Endothelial cell of umbilical vein (primary cell): ENCODE data around the gene TIMM17B. TPM values are rescaled to one million over a fixed set of nuclear protein-coding genes. Genes with fewer than 3 reads are reported as not detected.

Experiments used
- BruUV-seq: library from RNA; stranded (reverse); fragments of 400-500 nt; replicated peaks from 2 replicates; lab custom pipeline; 2021; lab: Mats Ljungman, UMichigan
- CTCF ChIA-PET: fragments of 300-600, 350-600 bp; sonication (Branson Sonifier 250); formaldehyde crosslinking; loops from one replicate; lab custom pipeline; 2021; ENCODE audit warnings: antibody characterized with exemption, inconsistent platforms; lab: Charles Lee
- POLR2A ChIA-PET: fragments of 300-600, 350-600 bp; sonication (Branson Sonifier 250); formaldehyde crosslinking; loops from one replicate; lab custom pipeline; 2021; ENCODE audit warnings: antibody characterized with exemption, inconsistent platforms; lab: Charles Lee
- DNase-seq: peaks from one replicate; pipeline ENCODE4 v3.0.0-alpha.2; 2011; ENCODE audit warnings: low read depth, low spot score
- FAIRE-seq: peaks from 2 replicates; lab custom pipeline; 2011; peaks lifted over from hg19 to GRCh38; lab: Jason Lieb, UNC
- H2AFZ ChIP-seq: 2 replicates; pipeline ENCODE4 v1.6.0; 2012; ENCODE audit warnings: low read depth, low read length, control low read depth, inconsistent platforms
- H3K27ac ChIP-seq: 2 replicates; pipeline ENCODE4 v1.5.1; 2011; ENCODE audit warnings: low read depth, mild to moderate bottlenecking, control low read depth, low read length, moderate library complexity; ENCODE audit not compliant: insufficient read depth
- H3K27me3 ChIP-seq, 2 experiments: 2 replicates each; pipeline versions ENCODE4 v1.6.0 to v1.6.1; 2011; ENCODE audit warnings: low read length in 2 of 2, mixed read lengths in 1 of 2; ENCODE audit not compliant: control insufficient read depth in 2 of 2, insufficient read depth in 2 of 2
- H3K36me3 ChIP-seq, 2 experiments: 2 replicates in 1 of 2; 3 replicates in 1 of 2; pipeline ENCODE4 v1.5.1; 2011; ENCODE audit warnings: low read length in 2 of 2, mild to moderate bottlenecking in 1 of 2, moderate library complexity in 1 of 2; ENCODE audit not compliant: control insufficient read depth in 2 of 2, insufficient read depth in 2 of 2; ENCODE audit errors: extremely low read depth in 1 of 2
- H3K4me1 ChIP-seq: 3 replicates; pipeline ENCODE4 v1.5.1; 2011; ENCODE audit warnings: mild to moderate bottlenecking, low read length; ENCODE audit not compliant: control insufficient read depth, insufficient read depth; ENCODE audit errors: extremely low read depth
- H3K4me2 ChIP-seq: 2 replicates; pipeline ENCODE4 v1.6.1; 2011; ENCODE audit warnings: low read length, control low read depth, mixed read lengths; ENCODE audit not compliant: insufficient read depth
- H3K4me3 ChIP-seq, 3 experiments: fragments of 200-600 bp in 1 of 3; sonication (generic), shearing (Covaris generic) in 1 of 3; replicated peaks in 1 of 3; 2 replicates each; pipeline ENCODE4 v1.5.1; 2011 to 2016; ENCODE audit warnings: control low read depth in 3 of 3, low read length in 3 of 3, mild to moderate bottlenecking in 2 of 3, inconsistent platforms in 1 of 3, low read depth in 1 of 3, moderate library complexity in 1 of 3; ENCODE audit not compliant: insufficient read depth in 1 of 3
- H3K79me2 ChIP-seq: 2 replicates; pipeline ENCODE4 v1.6.0; 2012; ENCODE audit warnings: low read length, inconsistent platforms; ENCODE audit not compliant: control insufficient read depth, insufficient read depth
- H3K9ac ChIP-seq: replicated peaks from 2 replicates; pipeline ENCODE3; 2011; ENCODE audit warnings: low read length, control low read depth; ENCODE audit not compliant: insufficient read depth; ENCODE audit errors: extremely low read depth
- H3K9me1 ChIP-seq: replicated peaks from 3 replicates; pipeline ENCODE4 v1.6.0; 2011; ENCODE audit warnings: mild to moderate bottlenecking, low read length; ENCODE audit not compliant: control insufficient read depth, insufficient read depth; ENCODE audit errors: extremely low read depth
- H3K9me3 ChIP-seq: replicated peaks from 2 replicates; pipeline ENCODE4 v1.5.1; 2012; ENCODE audit warnings: low read length, inconsistent platforms; ENCODE audit not compliant: control insufficient read depth, insufficient read depth
- H4K20me1 ChIP-seq: replicated peaks from 2 replicates; pipeline ENCODE3; 2011; ENCODE audit warnings: mild to moderate bottlenecking, low read length; ENCODE audit not compliant: control insufficient read depth, insufficient read depth; ENCODE audit errors: extremely low read depth
- EZH2 ChIP-seq: IDR thresholded peaks from 2 replicates; pipeline ENCODE4 v1.6.1; 2012; ENCODE audit warnings: borderline replicate concordance, low read depth, mild to moderate bottlenecking, moderate library complexity, low read length, inconsistent platforms; ENCODE audit not compliant: severe bottlenecking
- FOS ChIP-seq: IDR thresholded peaks from 2 replicates; pipeline ENCODE4 v1.6.1; 2011; ENCODE audit warnings: mild to moderate bottlenecking, low read length, moderate library complexity, borderline replicate concordance; ENCODE audit not compliant: insufficient read depth
- GATA2 ChIP-seq: IDR thresholded peaks from 2 replicates; pipeline ENCODE4 v1.7.0; 2011; ENCODE audit warnings: low read depth, mild to moderate bottlenecking, moderate library complexity, mixed read lengths, low read length; ENCODE audit not compliant: insufficient read length, insufficient read depth
- JUN ChIP-seq: IDR thresholded peaks from 2 replicates; pipeline ENCODE4 v1.6.1; 2011; ENCODE audit warnings: borderline replicate concordance, low read depth; ENCODE audit not compliant: insufficient read length, insufficient read depth
- MYC ChIP-seq: IDR thresholded peaks from one replicate; pipeline ENCODE4 v1.6.1; 2011; ENCODE audit warnings: mild to moderate bottlenecking, low read depth, low read length
- POLR2A ChIP-seq: IDR thresholded peaks from 2 replicates; pipeline ENCODE4 v1.6.1; 2012; ENCODE audit warnings: low read depth, mild to moderate bottlenecking, control low read depth, low read length
- POLR2AphosphoS5 ChIP-seq: IDR thresholded peaks from 2 replicates; pipeline ENCODE4 v1.6.1; 2012; ENCODE audit warnings: low read depth, mild to moderate bottlenecking, control low read depth, low read length, moderate library complexity; ENCODE audit not compliant: insufficient read depth
- dilution Hi-C: fragments of 300-500 bp; cut with MboI; formaldehyde crosslinking; loops from one replicate; pipeline ENCODE4 v1.15.0; 2019; ENCODE audit warnings: low sequenced_read_pairs; ENCODE audit not compliant: extremely low pct_ligation_motif_present
- intact Hi-C: fragments of 100-400 bp; cut with micrococcal nuclease; formaldehyde crosslinking; loops from one replicate; pipeline ENCODE4 v1.10.0; 2022
- polyA plus RNA-seq, 4 experiments: library from polyadenylated mRNA; depleted of rRNA in 3 of 4; stranded (reverse) in 3 of 4; unstranded in 1 of 4; fragments of >200 nt; gene quantifications; 2 replicates each; pipeline versions ENCODE4 v1.2.1 to v1.2.3, GENCODE V29; 2011 to 2012; ENCODE audit warnings: missing spikeins in 1 of 4
- total RNA-seq: library from RNA; stranded (reverse); gene quantifications from 2 replicates; pipeline ENCODE4 v1.2.3, GENCODE V29; 2021
- TF ChIP-seq, protein P1 (sequence below), 2 donors: IDR thresholded peaks; 1 replicate in 1 of 2; 2 replicates in 1 of 2; pipeline ENCODE4 v1.5.1; 2011; ENCODE audit warnings: low read length in 2 of 2, mild to moderate bottlenecking in 2 of 2, moderate library complexity in 2 of 2, control low read depth in 1 of 2, inconsistent platforms in 1 of 2, low read depth in 1 of 2; ENCODE audit not compliant: insufficient read depth in 1 of 2; ENCODE audit errors: extremely low read depth in 1 of 2
- TF ChIP-seq, protein P2 (sequence below): IDR thresholded peaks from 2 replicates; pipeline ENCODE4 v1.6.1; 2011; ENCODE audit not compliant: insufficient read depth, insufficient read length

TIMM17B gene
- total and polyA plus RNA-seq, 2 donors (not counting 3 experiments of a cell fraction or from before 2014, with no cell fraction given): 36.0 to 73.1 TPM

DNA sequence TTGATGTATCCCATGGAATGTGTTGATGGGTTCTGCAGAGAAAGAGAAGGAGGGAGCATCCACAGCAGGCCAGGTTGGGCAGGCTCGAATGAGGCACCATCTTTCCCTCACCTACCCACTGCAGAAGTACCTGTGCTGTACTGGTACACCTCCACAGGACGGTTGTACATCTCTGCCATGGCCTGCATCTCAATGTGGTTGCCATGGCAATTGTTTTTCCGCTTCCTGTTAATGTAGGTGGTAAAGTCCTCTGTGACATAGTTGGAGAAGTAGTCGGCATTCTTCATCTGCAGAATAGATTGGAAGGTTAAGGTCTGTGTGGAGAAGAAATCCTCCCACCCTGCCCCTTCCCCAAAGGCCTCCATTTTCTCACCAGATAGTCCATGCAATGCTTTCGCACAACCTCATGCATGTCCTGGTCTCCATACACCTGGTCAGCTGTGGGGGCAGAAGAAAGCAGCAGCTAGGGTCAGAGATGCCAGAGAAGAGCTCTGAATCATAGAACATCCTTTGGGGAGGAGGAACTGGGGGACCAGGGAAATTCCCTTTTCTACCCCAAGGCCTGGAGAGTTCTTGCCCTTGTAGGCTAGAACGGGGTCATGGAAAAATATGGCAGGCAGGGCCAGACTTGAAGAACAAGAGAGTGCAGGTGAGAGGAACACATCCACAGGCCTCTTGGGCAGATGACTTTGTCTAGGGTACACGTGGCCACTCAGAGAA is 37.2 kb upstream of the TIMM17B start:
- H3K9me3 ChIP-seq: no peaks in the 10 kb centered on the region
- H3K79me2 ChIP-seq: peaks cover 16% of the 10 kb centered on the region
- POLR2A ChIA-PET: no interaction called here
- dilution Hi-C loops (no loop called here), intact Hi-C loops (no loop called here)
- H3K9ac ChIP-seq: no peak overlapping the region
- H3K9me1 ChIP-seq: no peaks in the 10 kb centered on the region
- H3K27ac ChIP-seq: no peak overlapping the region
- no peak overlapping the region for H2AFZ ChIP-seq
- DNase-seq (no peak), FAIRE-seq (no peak)
- CTCF ChIA-PET: interaction anchor here (0.6 kb wide), 1 partner anchor 175 kb away, joined by 3 read pairs; no protein-coding TSS in a partner anchor
- H3K27me3 ChIP-seq: no peaks in the 10 kb centered on the region
- no peak overlapping the region for H3K4me2 ChIP-seq
- H4K20me1 ChIP-seq: no peaks in the 10 kb centered on the region
- H3K4me1 ChIP-seq: no peaks in the 10 kb centered on the region
- no TSS peak for BruUV-seq
- no peak overlapping the region for H3K4me3 ChIP-seq
- no peak for TF ChIP-seq MYC
- no peak for TF ChIP-seq GATA2
- TF ChIP-seq, protein P1, sequence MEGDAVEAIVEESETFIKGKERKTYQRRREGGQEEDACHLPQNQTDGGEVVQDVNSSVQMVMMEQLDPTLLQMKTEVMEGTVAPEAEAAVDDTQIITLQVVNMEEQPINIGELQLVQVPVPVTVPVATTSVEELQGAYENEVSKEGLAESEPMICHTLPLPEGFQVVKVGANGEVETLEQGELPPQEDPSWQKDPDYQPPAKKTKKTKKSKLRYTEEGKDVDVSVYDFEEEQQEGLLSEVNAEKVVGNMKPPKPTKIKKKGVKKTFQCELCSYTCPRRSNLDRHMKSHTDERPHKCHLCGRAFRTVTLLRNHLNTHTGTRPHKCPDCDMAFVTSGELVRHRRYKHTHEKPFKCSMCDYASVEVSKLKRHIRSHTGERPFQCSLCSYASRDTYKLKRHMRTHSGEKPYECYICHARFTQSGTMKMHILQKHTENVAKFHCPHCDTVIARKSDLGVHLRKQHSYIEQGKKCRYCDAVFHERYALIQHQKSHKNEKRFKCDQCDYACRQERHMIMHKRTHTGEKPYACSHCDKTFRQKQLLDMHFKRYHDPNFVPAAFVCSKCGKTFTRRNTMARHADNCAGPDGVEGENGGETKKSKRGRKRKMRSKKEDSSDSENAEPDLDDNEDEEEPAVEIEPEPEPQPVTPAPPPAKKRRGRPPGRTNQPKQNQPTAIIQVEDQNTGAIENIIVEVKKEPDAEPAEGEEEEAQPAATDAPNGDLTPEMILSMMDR (IDR thresholded peaks at IDR 0.05; ENCODE audit: extremely low read depth in 1 of 2, insufficient read depth in 1 of 2, low read depth in 1 of 2, low read length in 2 of 2): no peak
- TF ChIP-seq JUN: no peak
- TF ChIP-seq FOS: no peak
- no peak for TF ChIP-seq EZH2
- no peak for TF ChIP-seq POLR2AphosphoS5
- TF ChIP-seq, protein P2, sequence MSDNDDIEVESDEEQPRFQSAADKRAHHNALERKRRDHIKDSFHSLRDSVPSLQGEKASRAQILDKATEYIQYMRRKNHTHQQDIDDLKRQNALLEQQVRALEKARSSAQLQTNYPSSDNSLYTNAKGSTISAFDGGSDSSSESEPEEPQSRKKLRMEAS: no peak
- TF ChIP-seq POLR2A: no peak
- H3K36me3 ChIP-seq: peaks cover 3 to 15% of the 10 kb centered on the region in 2 experiments
